ELR (cell line): ENCODE results near the gene IFT20.
A peak's percentile ranks its signal among the peaks of the same experiment; 100 is the strongest.

Source experiments
- DNase-seq: peaks from one replicate; pipeline ENCODE4 v3.0.0-alpha.2; 2015; ENCODE audit warnings: low read depth

Gene IFT20

DNA sequence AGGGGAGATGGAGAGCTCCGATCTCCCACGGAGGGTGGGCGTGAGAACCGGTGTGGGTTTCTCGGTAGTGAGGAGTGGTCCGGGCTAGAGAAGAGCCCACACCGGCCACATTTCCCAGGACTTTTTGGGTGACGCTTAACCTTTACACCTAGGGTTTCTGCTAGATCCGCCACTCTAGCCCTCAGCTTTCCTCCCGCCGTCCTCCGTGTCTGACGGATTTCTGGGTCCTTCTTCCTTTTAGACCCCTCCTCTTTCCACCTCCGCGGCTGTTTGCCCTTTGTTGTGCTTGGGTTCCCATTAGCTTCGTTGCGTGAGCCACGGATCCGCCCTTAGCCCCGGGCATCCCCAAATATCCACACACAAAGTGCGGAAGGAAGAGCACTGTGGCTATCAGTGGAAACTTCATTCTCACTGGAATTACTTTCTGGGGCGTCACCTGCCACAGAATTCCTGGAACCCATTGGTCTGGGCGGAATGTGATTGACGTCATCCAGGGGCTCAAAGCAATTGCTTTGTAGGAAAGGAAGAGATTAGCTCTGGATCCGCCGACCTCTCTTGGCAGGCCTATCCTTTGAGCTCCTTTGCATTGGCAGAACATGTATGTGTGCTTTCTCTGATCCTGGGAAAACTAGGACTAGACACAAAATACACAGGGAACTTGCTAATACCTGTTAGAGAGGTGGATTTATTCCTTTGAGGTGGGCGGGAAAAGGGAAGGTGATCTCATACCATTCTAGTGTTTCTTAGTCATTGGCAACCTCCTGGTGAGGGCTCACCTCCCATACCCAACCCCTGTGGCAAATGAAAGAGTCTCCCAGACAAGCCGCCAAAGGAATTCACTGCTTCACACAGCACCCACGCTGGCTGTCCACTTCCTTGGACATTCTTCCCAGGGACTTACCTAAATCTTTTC lies 943 bp upstream of the IFT20 start:
- DNase-seq = peak; percentile 93

DNA sequence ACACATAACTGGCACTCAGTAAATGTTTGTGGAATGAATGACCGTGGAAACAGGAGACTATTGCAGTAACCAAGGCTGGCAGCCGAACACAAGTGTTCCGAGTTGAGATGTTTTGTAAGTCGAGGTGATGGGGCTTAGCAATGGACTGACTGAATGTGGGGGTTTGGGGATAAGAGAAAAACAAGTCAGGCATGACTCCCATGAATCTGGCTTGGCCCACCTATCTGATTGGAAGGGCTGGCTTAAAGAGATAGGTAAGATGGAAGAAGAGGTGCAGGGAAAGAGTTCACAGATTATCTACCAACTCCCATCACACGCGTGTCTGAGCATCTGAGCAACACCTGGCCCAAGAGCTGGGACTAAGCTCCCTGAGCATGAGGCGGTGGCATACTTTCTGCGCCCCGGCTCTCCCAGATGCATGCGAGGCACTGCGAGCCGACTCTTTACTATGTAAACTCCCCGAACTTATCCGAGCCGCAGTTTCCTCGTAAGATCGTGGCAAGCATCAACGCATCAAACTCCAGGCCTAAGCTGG lies 539 bp downstream of the IFT20 start:
- DNase-seq = peak; percentile 50

DNA sequence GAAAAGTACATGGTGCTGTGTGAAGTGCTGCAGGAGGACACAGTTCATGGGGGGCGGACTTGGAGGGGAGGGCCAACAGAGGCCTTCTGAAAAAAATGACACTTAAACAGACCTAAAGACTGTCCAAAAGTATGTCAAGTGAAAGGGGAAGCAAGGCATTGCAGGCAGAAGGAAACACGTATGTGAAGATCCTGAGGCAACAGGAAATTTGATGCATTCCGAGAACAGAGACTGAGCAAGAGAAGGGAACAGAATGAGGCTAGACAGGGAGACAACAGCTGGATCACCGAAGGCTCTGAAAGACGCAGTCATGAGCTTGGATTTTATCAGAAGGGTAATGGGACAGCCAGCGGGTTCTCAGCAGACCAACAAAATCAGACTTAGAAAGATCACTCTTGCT lies 1.1 kb downstream of the IFT20 start:
- no peak for DNase-seq

DNA sequence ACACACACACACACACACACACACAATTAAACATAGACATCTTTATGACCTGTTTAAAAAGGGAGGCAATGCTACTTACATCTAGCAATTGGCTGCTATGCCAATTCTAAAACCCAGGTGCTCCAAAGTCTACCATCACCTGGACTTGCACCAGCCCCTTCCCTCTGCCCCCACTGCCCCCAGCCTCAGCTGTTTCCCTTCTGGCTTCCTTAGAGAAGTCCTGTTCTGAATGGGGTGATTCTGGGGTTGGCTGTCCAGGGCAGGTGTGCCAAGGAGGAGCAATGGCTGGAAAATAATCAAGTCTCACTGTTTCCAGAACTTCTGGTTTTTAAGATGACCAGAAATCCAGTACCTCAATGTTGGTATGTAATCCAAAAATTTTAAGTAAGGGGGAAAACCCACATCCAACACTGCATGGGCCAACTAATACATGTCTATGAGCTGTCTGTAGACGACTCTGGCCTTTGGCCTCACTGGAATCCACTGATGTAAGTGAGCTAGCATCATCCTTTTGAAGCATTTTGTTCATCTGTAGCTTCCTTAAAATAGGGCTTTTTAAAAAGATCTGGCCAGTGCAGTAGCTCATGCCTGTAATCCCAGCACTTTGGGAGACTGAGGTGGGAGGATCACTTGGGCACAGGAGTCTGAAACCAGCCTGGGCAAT lies 2.1 kb downstream of the IFT20 start:
- DNase-seq = no peak

DNA sequence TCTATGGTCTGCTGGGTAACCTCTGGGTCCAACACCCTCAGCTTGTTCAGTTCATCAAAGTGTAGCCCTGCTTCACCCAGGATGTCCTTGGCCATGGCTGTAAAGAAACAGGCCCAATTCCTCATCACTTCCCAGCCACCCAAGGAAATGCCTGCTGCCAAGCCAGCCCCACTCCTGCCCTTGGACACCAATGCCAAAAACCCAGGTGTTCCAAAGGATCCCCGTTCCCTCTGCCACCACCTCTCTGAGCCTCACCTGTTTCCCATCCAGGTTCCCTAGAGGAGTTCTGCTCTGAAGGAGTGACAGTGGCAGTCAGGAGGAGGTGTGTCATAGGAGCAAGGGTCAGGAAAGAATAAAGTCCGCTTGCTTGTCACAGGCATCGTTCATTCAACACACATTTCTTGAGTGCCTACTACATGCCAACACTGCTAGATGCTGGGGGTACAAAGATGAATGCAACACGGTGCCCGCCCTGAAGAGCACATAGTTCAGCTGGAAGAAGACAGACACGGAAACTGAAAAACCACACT lies 3.3 kb downstream of the IFT20 start:
- no peak for DNase-seq

DNA sequence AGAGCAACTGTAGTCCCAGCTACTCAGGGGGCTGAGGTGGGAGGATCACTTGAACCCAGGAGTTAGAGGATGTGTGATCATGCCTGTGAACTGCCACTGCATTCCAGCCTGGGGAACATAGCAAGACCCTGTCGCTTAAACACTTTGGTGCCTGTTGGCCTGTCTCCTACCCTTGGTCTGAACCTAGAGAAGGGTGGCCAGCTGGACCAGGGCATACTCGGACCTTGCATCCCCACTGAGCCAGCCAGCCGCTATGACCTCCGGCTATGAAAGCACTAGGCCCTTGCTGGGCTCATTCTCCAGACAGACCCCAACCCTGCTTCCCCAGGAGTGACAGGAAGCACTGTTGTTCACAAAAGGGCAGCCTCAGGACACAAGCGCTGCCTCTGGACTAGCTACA lies 4.6 kb downstream of the IFT20 start:
- no peak for DNase-seq

DNA sequence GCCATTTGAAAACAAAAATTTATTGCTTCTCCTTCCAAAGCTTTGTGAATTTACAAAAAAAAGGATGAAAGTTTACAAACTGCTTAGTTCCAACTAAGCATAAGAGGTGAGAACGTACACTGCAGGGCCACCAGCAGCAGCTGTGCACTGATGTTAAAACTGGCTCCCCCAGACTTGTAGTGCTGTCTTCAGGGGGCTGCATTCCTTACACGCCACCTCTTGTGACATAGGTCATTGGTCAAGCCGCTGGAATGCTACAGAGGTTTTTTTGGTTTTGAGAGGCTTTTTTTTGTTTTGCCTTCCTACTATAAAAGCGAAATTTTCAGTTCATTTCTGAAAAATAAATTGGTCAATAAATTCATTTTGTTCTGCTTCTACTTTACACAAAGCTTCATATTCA lies 6.9 kb downstream of the IFT20 start:
- no peak for DNase-seq

DNA sequence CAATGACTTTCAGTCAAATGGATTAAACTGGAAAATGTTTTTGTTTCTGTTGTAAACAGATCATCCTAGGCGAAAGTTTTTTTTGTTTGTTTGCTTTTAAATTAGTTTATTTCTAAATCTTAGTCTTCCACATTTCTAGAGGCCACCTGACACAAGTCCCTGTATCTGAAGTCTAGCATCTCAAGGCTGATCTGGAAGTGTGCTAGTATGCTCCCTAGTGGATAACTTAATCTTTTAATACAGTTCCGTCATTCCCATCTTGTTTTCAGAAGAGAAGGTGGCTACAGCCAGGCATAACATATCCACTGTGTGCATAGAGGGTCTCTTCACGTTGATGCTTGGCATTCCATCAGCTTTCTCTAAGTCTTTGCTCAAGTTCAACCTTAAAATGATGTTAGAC lies 7.6 kb downstream of the IFT20 start:
- peak; percentile 38 for DNase-seq

DNA sequence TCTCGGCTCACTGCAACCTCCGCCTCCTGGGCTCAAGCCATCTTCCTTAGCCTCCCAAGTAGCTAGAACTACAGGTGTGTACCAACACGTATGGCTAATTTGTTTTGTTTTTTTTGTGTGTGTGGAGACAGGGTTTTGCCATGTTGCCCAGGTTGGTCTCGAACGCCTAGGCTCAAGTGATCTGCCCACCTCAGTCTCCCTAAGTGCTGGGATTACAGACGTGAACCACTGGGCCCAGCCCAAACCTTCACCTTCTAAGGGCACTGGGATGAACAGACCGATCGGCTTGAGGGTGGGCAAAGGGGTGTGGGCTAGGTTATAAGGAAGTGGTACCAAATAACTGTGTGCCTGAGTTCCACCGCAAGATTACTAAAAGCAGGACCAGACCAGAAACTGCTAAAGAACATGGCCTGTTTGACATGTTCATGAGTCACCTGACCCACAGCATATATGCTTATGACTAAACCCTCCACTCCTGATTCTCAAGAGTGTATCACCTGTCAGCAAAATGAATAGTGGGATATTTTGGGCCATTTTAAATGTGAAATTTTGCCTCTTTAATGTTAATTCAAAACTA lies 8.2 kb downstream of the IFT20 start:
- DNase-seq = peak; percentile 59

DNA sequence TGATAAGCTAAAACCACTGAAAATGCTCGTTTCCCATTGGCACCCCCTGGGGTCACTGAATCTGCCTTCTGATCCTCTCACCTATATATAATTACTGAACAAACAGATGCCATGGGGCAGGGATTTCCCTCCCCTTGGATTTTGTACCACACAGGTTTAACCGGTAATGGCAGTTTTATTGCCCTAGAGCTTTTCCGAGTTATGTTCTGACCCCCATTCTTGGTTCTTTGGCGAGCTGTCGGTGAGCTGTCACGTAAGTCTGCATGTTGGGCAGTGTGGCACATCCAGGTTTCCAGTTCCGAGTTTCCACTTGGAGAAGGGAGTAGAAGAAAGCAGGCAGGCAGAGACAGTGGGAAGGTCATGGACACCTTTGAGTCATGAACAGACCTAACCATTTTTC lies 9.2 kb downstream of the IFT20 start:
- no peak for DNase-seq

DNA sequence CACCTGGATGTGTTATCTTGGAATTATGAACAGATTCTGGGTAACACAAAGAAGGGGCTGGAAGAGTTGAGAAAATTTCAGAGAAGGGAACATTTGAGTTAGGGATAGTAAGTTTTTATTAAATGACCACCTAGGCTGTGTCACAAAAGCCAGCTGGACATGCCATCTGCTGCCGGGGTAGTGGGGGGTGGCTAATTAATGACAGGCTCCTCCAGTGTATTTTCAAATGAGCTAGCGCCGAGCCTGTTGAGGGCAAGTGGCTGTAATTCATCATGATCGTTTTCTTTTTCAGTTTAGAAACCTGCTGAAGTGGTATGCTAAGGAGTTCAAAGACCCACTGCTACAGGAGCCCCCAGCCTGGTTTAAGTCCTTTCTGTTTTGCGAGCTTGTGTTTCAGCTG lies 10.1 kb downstream of the IFT20 start:
- DNase-seq = no peak

DNA sequence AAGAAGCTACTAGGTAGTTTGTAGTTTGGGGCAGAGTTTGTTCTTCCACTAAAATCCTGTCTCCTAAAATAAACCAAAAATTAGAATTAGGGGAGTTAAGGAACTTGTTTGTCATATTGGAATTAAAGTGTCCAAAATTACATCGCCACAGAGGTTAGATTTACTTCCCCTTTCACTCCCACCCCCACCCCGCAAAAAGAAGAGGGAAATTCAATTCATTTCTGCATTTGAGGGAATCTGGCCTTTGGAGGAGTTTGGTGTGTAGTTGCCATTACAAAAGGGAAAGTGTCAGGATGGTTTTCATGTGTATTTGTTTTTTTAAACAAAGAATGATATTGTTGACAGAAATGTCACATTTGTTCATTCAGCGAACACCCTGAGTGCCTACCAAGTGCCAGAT lies 10.5 kb downstream of the IFT20 start:
- DNase-seq = no peak

DNA sequence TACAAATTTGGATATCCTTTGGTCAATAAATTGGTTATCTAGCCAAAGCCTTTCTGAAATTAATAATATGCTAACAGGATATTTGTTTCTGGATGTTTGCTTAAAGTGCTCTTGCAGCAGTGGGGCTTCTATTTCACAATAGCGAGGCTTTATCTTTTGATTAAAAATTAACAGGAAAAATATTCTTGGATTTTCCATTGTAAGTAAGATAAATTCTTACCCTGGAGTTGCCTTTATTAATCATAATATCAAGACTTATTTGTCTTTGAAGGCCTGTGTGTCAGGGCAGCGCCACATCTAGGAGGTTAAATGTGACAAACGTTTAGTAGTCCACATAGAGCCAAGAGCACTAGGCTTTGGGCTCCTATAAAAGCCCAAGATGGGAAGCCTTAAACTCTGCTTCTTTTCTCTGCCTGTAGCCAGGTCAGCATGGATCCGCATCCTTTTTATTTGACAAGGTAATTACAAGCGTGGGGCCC lies 11.0 kb downstream of the IFT20 start:
- no peak for DNase-seq

DNA sequence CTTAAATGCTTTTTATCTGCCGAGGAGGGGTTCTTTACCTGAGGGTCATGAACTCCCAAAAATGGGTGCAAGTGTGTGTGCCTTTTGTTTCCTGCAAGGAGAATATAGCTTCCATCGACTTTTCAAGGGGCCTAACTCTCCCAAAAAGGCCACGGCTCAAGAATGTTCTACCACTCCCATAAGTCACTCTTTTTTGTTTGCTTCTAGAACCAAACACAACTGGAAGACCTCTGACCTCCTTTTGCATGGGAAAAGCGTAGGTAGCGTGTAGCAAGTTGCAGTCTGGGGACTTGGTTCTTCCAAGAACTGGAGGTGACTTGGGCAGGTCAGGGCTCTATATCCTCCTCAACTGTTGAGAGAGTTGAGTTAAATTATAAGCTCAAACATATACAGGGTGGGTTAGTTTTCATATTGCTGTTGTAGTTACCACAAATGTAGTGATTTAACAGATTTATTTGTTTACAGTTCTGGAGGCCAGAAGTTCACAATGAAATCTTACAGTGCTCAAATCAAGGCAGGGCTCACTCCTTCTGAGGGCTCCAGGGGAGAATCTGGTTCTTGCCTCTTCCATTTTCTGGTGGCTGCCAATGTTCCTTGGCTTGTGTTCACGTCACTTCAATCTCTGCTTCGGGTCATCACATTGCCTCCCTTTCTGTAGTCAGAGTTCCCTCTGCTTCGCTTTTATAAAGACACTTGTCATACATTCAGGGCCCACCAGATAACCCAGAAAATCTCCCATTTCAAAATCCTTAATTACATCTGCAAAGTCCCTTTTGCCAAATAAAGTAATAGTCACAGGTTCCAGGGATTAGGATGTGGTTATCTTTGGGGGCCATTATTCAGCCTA lies 14.8 kb downstream of the IFT20 start:
- DNase-seq = no peak

DNA sequence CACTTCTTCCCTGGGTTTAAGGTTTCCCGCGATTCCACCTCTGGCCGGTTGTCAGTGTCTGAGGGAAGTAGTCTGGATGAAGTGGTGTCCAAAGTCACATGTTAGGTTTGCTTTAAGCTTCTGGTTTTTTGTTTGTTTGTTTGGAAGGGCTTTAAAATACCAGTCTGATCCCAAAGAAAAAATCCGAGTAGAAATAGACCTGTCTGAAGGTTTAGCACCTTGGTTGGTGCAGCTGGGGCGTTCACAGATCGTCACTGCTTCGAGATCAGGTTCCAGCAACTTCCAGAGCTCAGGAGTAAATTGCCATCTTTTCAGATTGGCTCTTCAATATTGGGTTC lies 15.7 kb downstream of the IFT20 start:
- DNase-seq = no peak

DNA sequence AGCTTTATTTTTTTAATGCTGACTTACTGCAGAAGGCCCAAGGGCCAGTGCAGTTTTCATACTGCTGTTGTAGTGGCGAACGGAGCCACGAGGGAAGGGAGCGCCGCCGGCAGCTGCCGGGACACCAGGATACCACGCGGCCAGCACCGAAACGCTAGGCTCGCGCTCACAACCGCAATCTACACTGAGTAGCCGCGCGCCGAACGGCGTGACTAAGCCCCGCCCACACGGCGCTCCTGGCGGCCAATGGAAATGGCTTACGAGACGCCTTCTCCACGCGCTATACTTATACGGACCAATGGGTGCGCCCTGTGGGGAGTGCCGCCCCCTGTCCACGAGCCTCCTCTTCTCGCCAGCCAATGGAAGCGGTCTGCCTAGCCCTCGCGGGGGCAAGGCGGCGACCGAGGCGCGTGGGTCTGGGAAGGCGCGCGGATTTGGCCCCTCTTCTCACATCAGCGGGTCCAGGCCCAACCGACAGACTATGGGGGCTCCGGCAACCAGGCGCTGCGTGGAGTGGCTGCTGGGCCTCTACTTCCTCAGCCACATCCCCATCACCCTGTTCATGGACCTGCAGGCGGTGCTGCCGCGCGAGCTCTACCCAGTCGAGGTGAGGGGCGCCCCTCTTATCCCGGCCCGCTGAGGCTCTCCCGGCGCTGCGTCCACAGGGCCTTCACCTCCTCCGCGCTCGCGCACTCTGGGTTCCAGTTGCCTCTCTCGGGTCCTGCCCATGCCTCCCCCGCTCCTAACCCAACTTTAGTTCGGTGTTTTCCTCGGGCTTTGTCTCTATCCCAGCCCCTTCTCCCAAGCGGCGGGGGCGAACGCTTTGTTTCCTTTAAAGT lies 16.3 kb downstream of the IFT20 start, which contains the start of gene TMEM97:
Gene TMEM97 (plus strand): TSS at position 442 of the 839 bp plus-strand sequence. CDS start 40 bp downstream, at position 482.
- peak; percentile 98 for DNase-seq

DNA sequence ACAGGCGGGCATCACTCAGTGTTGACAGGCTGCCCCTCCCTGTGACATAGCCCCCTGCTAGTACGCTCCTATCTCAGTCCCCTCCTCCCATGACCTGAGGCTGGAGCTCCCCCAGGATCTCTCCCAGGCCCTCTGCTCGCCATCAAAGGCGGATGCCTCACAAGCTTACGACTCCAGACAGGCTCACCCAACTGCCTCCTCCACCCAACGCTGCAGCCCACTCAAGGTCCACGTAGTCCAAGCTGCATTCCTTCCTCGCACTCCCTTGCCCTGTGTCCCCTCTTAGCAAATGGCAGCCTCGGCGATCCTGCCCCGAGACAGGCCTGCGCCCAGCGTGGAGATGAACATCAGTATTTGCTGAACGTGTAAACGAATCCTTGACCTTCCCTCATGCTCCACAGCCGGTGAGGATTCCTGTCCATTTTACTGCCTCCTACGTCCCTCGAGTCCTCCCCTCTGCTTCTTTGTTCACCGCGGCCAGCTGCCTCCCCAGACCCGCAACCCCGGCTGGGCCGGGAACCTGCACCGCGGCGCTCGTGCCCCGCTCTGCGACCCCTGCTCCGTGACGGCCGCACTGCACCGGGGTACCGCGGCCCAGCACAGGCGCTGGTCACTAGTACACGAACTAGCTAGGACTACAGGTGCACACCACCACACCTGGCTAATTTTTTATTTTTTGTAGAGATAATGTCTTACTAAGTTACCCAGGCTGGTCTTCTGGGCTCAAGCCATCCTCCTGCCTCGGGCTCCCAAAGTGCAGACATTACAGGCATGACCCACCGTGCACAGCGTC lies 17.1 kb downstream of the IFT20 start:
- no peak for DNase-seq

DNA sequence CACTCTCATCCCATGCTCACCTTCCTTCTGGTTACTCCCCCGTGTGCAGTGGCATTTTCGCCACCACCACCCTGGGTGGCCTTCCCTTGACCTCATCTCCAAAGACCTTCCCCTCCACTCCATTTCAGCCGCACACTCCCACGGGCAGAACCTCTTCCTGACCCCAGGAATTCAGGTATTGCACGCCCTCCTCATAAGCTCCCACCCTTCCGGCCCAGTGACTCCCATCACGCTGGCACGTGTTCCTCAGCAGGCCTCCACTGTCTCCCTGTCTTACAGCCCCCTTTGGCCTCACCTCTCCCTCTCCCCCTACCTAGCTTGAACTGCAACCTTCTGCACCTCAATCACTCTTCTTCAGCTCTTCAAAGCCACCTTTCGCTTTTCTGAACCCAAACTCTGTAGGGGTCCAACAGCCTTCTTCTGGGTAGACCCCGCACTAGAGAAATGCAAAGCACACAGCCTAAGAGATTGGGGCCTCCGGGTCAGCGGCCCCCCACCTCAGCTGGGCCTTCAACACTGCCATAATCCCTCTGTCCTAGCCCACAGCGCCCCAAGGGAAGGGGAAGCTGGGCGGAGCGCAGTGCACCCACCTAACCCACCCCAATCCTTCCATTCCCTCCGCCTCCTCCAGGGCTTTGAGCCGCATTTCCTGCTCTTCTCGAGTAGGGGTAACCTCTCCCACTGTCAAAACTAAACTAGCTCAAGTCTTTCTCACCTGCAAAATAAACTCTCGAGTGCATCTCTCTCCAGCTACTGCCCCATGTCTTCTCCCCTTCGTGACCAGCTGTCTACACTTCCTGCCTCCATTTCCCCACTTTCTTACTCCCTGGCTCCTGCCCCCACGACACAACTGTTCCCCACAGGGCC lies 17.9 kb downstream of the IFT20 start:
- no peak for DNase-seq
